IPS DF 19.7 (cell line): ENCODE measurements around the gene PPP1R10.

Experiments
- DNase-seq: peaks from one replicate; pipeline ENCODE4 v3.0.0-alpha.2; 2013; ENCODE audit warnings: low read depth, low spot score

The PPP1R10 gene

GRCh38 chr6:30598912-30599624 is 18.0 kb downstream of the PPP1R10 start:
- no peak for DNase-seq

GRCh38 chr6:30597315-30598144 is 19.5 kb downstream of the PPP1R10 start:
- DNase-seq, result peak; percentile 50

DNA sequence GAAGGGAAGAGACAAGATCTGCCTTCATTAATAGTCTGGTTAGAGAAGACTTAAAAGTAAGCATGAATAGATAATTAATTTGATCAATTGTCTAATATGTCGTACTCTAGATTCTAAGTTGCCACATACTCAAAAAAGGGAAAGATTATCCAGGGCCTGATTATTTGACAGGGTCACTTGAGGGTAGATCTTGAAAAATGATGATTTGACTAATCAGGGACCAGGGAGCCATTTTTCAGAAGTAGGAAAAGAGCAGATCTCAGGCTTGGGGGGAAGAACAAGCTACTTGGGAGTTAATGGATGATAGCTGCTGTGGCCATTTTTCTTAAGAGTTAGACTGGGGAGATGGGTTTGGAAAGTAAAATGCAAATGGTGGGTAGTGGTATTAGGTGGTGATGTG is 24.8 kb downstream of the PPP1R10 start:
- DNase-seq, result no peak

GRCh38 chr6:30591008-30591407 is 26.0 kb downstream of the PPP1R10 start:
- no peak for DNase-seq

- DNase-seq, result no peak
Observed at GRCh38 chr6:30590509-30590908, 26.5 kb downstream of the PPP1R10 start.

DNA sequence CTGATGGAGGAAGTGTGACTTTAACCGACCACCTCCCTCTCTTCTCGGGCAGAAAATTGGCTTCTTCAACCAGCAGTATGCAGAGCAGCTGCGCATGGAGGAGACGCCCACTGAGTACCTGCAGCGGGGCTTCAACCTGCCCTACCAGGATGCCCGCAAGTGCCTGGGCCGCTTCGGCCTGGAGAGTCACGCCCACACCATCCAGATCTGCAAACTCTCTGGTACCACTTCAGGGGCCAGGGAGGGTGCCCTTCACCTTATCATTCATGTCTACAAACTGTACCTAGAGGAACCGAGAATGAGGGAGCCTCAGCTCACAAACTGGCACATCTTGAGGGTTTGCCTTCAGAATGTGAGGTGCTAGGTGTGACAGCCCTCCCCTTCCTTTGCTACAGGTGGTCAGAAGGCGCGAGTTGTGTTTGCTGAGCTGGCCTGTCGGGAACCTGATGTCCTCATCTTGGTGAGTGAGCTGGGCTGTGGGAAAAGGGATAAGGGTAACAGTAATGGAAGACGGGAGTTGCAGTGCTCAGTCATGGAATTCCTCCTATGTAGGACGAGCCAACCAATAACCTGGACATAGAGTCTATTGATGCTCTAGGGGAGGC is 27.2 kb downstream of the PPP1R10 start:
- no peak for DNase-seq

DNA sequence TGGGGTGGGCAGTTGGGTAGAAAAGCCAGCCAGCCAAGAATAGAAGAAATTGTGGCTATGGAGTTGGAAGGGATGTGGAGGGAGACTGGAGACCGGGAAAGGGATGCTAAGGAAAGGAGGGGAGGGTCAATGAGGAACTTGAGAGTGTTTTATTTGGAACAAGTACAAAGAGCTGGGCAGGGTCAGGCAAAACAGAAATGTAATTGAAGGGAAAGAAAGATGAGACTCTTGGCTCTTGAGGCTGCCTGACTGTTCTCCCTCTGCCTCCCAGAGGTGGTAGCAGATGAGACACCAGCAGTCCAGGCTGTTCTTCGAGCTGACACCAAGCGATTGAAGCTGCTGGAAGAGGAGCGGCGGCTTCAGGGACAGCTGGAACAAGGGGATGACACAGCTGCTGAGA is 33.1 kb downstream of the PPP1R10 start:
- DNase-seq, result no peak

- DNase-seq, result no peak
Observed at GRCh38 chr6:30578051-30578450, 39.0 kb downstream of the PPP1R10 start.

DNA sequence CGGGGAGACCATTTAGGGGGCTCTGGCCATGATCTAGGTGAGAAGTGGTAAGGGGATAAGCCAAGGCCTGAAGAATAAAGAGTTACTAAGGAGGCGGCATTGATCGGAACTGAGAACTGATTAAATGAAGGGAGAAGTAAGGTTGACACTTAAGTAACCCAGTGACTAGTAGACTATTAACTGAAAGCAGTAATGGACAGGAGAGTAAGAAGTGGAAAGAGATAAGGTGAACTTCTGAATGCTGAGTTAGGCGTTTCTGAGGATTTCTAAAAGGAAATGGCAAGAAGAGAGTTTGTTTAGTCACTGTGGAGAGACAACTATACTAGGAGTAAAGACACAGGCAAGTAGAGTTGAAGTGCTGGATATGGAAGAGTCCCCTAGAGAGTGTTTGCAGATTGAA is 43.9 kb downstream of the PPP1R10 start:
- no peak for DNase-seq

DNA sequence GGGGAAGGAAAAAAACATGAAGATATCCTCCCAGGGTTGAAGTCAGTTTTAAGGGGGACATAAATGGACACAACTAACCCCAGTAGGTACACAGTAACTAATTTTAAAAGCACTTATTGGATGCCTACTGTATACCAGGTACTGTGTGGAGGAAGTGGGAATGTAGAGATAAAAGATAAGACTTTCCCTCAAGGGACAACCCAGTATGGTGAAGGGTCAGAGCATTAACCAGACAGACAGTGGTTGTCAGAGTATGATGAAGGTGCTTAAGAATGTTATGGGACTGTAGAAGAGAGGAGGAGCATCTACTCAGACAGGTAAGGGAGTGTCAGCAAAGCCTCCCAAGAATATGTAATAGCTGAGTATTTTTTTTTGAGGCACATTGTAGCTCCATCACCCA is 44.9 kb downstream of the PPP1R10 start:
- DNase-seq, result no peak

DNA sequence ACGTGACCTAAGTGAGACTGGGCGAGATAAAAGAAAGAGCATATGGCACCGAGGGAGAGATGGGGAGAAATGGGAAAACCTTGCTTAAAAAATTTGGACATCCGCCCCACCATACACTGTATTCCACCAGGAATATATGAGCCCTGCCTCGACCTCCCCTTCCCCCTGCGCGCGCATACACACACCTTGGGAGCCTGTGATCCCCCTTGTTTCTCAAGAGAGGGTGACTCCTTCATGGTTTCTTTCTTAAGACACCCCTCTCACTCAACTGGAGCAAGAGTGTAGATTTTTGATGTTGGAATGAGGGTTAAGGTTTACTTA is 45.3 kb downstream of the PPP1R10 start:
- DNase-seq, result no peak

GRCh38 chr6:30571075-30571761 is 45.8 kb downstream of the PPP1R10 start, which contains the start of gene ABCF1:
ABCF1 (plus strand) TSS chr6:30571442; CDS start chr6:30571488, 46 bp downstream.
- peak; percentile 71 for DNase-seq

DNA sequence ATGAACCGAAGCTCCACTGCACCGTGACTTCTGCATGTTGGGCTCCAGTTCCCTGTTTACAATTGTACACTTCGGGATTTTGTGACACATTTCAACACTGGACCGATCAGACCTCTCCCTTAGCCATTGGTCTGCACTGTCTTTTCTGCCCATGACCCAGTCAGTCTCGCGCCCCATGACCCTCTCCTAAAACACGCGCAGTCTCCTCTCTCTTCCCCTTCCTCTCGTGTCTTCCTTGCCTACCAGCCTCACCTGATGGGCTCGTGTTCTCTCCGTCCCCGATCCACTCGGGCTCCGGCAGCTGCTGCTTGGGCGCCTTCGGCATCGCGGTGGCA is 46.3 kb downstream of the PPP1R10 start:
- no peak for DNase-seq

DNA sequence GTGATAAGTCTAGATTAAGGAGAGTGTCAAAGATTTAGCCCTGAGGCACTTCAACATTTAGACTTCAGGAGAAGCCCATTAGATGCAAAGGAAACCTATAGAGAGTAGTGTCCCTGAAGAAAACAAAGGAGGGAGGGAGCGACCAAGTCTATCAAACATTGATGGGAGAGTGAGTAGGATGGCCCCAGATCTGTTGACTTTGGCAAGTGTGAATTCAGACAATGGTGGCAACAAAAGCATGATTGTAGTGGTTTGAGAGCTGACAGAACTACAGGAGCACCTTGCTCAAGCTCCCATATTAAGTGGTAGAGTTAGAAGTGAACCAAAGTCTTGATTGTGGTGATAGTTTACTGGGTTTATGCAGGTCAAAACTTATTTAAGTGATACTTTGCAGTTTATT is 46.8 kb downstream of the PPP1R10 start:
- DNase-seq, result no peak

DNA sequence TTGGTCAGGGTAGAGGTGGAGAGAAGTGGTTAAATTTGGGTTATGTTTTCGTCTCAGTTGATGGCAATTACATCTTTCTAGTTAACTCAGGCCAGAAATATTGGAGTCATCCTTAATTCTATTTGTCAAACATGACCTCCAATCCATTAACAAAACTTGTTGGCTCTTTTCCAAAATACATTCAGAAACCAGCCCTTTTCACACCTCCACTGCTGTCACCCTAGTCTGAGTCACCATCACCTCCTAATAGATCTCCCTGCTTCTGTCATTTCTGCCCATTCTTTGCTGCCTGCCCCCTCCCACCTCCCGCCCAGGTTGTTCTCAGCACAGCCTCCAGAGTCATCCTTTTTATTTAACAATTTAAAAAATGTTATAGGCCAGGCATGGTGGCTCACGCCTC is 48.8 kb downstream of the PPP1R10 start:
- no peak for DNase-seq

DNA sequence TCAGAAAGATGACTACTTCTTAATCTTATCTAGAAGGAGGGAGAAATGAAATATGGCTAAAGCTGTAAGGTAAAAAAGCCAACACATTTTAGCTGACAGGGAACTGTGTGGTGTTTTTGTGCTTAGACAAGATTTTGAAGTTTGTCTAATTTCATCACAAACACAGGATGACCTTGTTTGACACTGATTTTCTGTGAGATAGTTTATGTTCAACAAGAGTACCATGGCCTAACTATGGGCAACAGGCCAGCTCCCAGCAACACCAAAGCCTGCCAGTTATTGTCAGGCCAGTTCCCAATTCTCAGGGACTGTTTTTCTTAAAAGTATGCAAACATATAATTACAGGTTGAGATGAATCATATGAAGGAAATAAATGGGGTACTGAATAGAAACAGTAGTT is 51.3 kb downstream of the PPP1R10 start:
- no peak for DNase-seq

GRCh38 chr6:30564114-30564513 is 52.9 kb downstream of the PPP1R10 start:
- no peak for DNase-seq

- no peak for DNase-seq
Observed at GRCh38 chr6:30562470-30563425, 54.3 kb downstream of the PPP1R10 start.

DNA sequence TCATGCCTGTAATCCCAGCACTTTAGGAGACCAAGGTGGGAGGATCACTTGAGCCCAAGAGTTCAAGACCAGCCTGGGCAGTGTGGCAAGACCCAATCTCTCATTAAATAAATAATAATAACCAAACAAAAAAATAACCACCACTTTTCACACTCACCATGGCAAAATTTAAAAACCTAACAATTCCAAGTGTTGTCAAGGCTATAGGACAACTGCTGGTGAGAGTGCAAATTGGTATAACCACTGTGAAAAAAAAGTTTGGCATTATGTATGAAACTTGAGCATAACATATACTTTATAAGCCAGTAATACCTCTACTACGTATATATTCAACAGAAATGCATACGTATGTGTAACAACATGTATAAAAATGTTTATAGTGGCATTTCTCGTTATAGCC is 56.1 kb downstream of the PPP1R10 start:
- no peak for DNase-seq

DNA sequence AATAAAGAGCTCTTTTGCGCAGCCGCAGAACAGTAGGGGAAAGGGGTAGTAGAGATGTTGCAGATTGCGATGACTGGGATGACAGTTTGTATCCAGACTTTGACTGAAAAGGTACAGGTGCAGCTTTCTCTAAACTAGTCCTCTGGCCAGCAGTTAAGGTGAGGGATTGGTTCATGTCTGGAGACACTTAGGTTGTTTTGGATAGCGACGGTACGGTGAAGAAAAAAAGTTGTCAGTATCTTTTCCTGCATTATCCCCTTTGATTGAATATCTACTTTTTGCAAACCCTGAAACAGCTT is 59.4 kb downstream of the PPP1R10 start:
- no peak for DNase-seq

- DNase-seq, result peak; percentile 85
Observed at GRCh38 chr6:30556906-30557682, 59.9 kb downstream of the PPP1R10 start, which contains the start of gene PRR3. PRR3 (plus strand) TSS chr6:30557295; CDS start chr6:30557345, 50 bp downstream.
